ENCODE data around the gene CACNA1B. TPM values are rescaled to one million over a fixed set of nuclear protein-coding genes. Genes with fewer than 3 reads are reported as not detected.

CACNA1B gene
- total and polyA plus RNA-seq, 2 of the 4 experiments (the other 2 are of a cell fraction), result 0.02 TPM; not detected in 1

DNA sequence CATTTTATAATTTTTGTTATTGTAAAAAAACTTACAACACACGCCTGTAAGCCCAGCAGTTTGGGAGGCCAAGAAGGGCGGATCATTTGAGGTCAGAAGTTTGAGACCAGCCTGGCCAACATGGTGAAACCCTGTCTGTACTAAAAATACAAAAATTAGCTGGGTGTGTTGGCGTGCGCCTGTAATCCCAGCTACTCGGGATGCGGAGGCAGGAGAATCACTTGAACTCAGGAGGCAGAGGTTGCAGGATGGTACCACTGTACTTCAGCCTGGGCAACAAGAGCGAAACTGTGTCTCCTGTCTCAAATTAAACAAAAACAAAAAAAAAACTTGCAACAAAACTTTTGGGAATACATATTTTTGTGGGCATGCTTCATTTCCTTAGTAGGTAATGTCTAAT lies 164.6 kb downstream of the CACNA1B start:
- in situ Hi-C loops (cut with MboI; ENCODE audit: low sequenced_read_pairs), result no loop called here
- POLR2A ChIA-PET (ENCODE audit: unreplicated experiment), result no interaction called here
- no TSS peak for BruUV-seq (replicated peaks)

More for the DNA sequence above, 164.6 kb downstream of the CACNA1B start:
- Histone ChIP-seq H3K4me3 (ENCODE audit: insufficient read depth, low read depth, low read length) (no peak overlapping the region), H4K8ac (ENCODE audit: low read depth in 2 of 2, low read length in 2 of 2) (no peak overlapping the region), H3K36me3 (ENCODE audit: control insufficient read depth, insufficient read depth, low read length) (no peaks in the 10 kb centered on the region), H2BK5ac (ENCODE audit: low read depth, low read length, poor library complexity, severe bottlenecking) (no peak overlapping the region), H3K27me3 (ENCODE audit: control insufficient read depth, insufficient read depth, low read length) (no peaks in the 10 kb centered on the region), H2AFZ (replicated peaks; ENCODE audit: low read length, poor library complexity) (no peak overlapping the region), H3K18ac (ENCODE audit: low read depth, low read length) (no peak overlapping the region), H3K4ac (ENCODE audit: low read depth, low read length) (no peak overlapping the region), H3K79me1 (ENCODE audit: low read depth in 1 of 2, low read length in 2 of 2) (no peaks in the 10 kb centered on the region), H2BK20ac (ENCODE audit: low read depth, low read length) (no peak overlapping the region), H3K14ac (replicated peaks; ENCODE audit: low read depth, low read length) (no peak overlapping the region), H3K4me2 (ENCODE audit: low read depth, low read length) (no peak overlapping the region), H3K4me1 (ENCODE audit: control insufficient read depth, insufficient read depth, low read length) (no peaks in the 10 kb centered on the region), H3K9me1 (ENCODE audit: insufficient read depth, low read length) (no peaks in the 10 kb centered on the region), H4K20me1 (ENCODE audit: insufficient read depth, low read length) (no peaks in the 10 kb centered on the region), H3K9ac (ENCODE audit: low read depth, low read length) (no peak overlapping the region), H2AK5ac (ENCODE audit: low read depth, low read length) (no peak overlapping the region), H2BK15ac (ENCODE audit: low read depth, low read length) (no peak overlapping the region), H3K23ac (ENCODE audit: low read depth, low read length) (no peak overlapping the region), H3K27ac (ENCODE audit: insufficient read depth, low read length) (no peak overlapping the region), H3K56ac (ENCODE audit: extremely low read depth, insufficient read depth, low read length) (no peak overlapping the region), H3K9me3 (ENCODE audit: control insufficient read depth, insufficient read depth, low read length) (peaks cover 44% of the 10 kb centered on the region), H4K5ac (ENCODE audit: low read depth, low read length) (no peak overlapping the region), H2BK120ac (ENCODE audit: low read depth, low read length) (no peak overlapping the region), H4K91ac (ENCODE audit: insufficient read depth, low read depth, low read length) (no peak overlapping the region), H2AK9ac (replicated peaks; ENCODE audit: low read depth, low read length, poor library complexity) (no peak overlapping the region)
- DNase-seq (no peak), ATAC-seq (ENCODE audit: low read depth) (no peak)
- dilution Hi-C loops (cut with HindIII; ENCODE audit: low sequenced_read_pairs, unreplicated experiment), result no loop called here
- CTCF ChIA-PET, result no interaction called here
- TF ChIP-seq FOS (IDR thresholded peaks at IDR 0.05; ENCODE audit: low read depth, low read length), result no peak
- no peak for TF ChIP-seq RFX5 (IDR thresholded peaks at IDR 0.05; ENCODE audit: low read depth, low read length)
- TF ChIP-seq, protein P1, sequence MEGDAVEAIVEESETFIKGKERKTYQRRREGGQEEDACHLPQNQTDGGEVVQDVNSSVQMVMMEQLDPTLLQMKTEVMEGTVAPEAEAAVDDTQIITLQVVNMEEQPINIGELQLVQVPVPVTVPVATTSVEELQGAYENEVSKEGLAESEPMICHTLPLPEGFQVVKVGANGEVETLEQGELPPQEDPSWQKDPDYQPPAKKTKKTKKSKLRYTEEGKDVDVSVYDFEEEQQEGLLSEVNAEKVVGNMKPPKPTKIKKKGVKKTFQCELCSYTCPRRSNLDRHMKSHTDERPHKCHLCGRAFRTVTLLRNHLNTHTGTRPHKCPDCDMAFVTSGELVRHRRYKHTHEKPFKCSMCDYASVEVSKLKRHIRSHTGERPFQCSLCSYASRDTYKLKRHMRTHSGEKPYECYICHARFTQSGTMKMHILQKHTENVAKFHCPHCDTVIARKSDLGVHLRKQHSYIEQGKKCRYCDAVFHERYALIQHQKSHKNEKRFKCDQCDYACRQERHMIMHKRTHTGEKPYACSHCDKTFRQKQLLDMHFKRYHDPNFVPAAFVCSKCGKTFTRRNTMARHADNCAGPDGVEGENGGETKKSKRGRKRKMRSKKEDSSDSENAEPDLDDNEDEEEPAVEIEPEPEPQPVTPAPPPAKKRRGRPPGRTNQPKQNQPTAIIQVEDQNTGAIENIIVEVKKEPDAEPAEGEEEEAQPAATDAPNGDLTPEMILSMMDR (conservative IDR thresholded peaks at IDR 0.05; ENCODE audit: low read depth, low read length), result no peak
- TF ChIP-seq BHLHE40 (IDR thresholded peaks at IDR 0.05; ENCODE audit: low read depth, low read length), result no peak
- TF ChIP-seq NFE2L2 (IDR thresholded peaks at IDR 0.05; ENCODE audit: low read depth, low read length), result no peak
- TF ChIP-seq, protein P2, sequence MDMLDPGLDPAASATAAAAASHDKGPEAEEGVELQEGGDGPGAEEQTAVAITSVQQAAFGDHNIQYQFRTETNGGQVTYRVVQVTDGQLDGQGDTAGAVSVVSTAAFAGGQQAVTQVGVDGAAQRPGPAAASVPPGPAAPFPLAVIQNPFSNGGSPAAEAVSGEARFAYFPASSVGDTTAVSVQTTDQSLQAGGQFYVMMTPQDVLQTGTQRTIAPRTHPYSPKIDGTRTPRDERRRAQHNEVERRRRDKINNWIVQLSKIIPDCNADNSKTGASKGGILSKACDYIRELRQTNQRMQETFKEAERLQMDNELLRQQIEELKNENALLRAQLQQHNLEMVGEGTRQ (IDR thresholded peaks at IDR 0.05; ENCODE audit: low read depth, low read length), result no peak
- TF ChIP-seq POLR2A (IDR thresholded peaks at IDR 0.05; ENCODE audit: low read depth, low read length), result no peak
- TF ChIP-seq SMC3 (IDR thresholded peaks at IDR 0.05; ENCODE audit: low read depth, low read length), result no peak
- no peak for TF ChIP-seq CEBPB (IDR thresholded peaks at IDR 0.05; ENCODE audit: low read depth, low read length)
- no peak for TF ChIP-seq MXI1 (IDR thresholded peaks at IDR 0.05; ENCODE audit: borderline replicate concordance, low read depth, low read length)
- no peak for TF ChIP-seq CHD1 (IDR thresholded peaks at IDR 0.05; ENCODE audit: low read depth, low read length)
- WGBS, 2 experiments (ENCODE audit: extremely low coverage in 2 of 2, insufficient read length in 1 of 2), result no CpG with 5 or more reads among the region's 7 CpGs
- intact Hi-C loops (cut with micrococcal nuclease), result no loop called here

Data from IMR-90 (cell line).